K562 (cell line): Measurements from ENCODE around the gene HRH3. TPM values are rescaled to one million over a fixed set of nuclear protein-coding genes. Genes with fewer than 3 reads are reported as not detected.

Source experiments
- ATAC-seq: fragments of 200-7000 bp; cut with Tn5 transposase; 3 replicates; pipeline ENCODE4 v1.9.1; 2020; ENCODE audit warnings: moderate library complexity
- BruUV-seq: library from RNA; stranded (reverse); fragments of 400-500 nt; replicated peaks from 2 replicates; lab custom pipeline; 2021; lab: Mats Ljungman, UMichigan
- CTCF ChIA-PET: fragments of 300-600 bp; formaldehyde crosslinking; extraction: SDS; loops from one replicate; lab custom pipeline; 2021; ENCODE audit warnings: low intra/inter-chr PET ratio; lab: Yijun Ruan, JAX
- POLR2A ChIA-PET: fragments of 300-600, 350-650 bp; sonication (Branson Sonifier 250); formaldehyde crosslinking; extraction: SDS; loops from one replicate; lab custom pipeline; 2021; ENCODE audit warnings: antibody characterized with exemption, inconsistent platforms; lab: Yijun Ruan, JAX
- DNase-seq, 4 experiments: peaks; one replicate each; pipeline versions ENCODE4 v3.0.0 to v3.0.0-alpha.2; 2011 to 2018; ENCODE audit warnings: low spot score in 3 of 4, mixed read lengths in 3 of 4; ENCODE audit errors: extremely low read depth in 1 of 4
- FAIRE-seq: peaks from 2 replicates; lab custom pipeline; 2011; peaks lifted over from hg19 to GRCh38; lab: Jason Lieb, UNC
- H2AFZ ChIP-seq: 2 replicates; pipeline ENCODE4 v1.6.0; 2011; ENCODE audit warnings: low read depth, low read length, control low read depth, inconsistent platforms
- H3K27ac ChIP-seq: fragments of 200-600 bp; 3 replicates; pipeline ENCODE4 v1.8.0; 2011; ENCODE audit warnings: low read depth, mild to moderate bottlenecking, control low read depth, inconsistent platforms, low read length, moderate library complexity, mixed read lengths; ENCODE audit errors: extremely low read depth
- H3K27me3 ChIP-seq, 2 experiments: fragments of 300-600 bp in 1 of 2; 2 replicates in 1 of 2; 3 replicates in 1 of 2; pipeline versions ENCODE4 v1.6.0 to v1.8.0; 2011; ENCODE audit warnings: inconsistent platforms in 2 of 2, low read length in 2 of 2, mild to moderate bottlenecking in 1 of 2, mixed read lengths in 1 of 2, moderate library complexity in 1 of 2; ENCODE audit not compliant: control insufficient read depth in 2 of 2, insufficient read depth in 2 of 2
- H3K36me3 ChIP-seq: fragments of 300-600 bp; 3 replicates; pipeline ENCODE4 v1.8.0; 2011; ENCODE audit warnings: mild to moderate bottlenecking, low read length, inconsistent platforms; ENCODE audit not compliant: control insufficient read depth, insufficient read depth
- H3K4me1 ChIP-seq, 2 experiments: fragments of 200-600 bp in 1 of 2; replicated peaks in 1 of 2; 2 replicates in 1 of 2; 3 replicates in 1 of 2; pipeline versions ENCODE4 v1.5.1 to v1.8.0; 2011; ENCODE audit warnings: inconsistent platforms in 2 of 2, low read length in 2 of 2, mild to moderate bottlenecking in 1 of 2, mixed read lengths in 1 of 2, moderate library complexity in 1 of 2; ENCODE audit not compliant: control insufficient read depth in 2 of 2, insufficient read depth in 2 of 2
- H3K4me2 ChIP-seq: 2 replicates; pipeline ENCODE4 v1.6.1; 2011; ENCODE audit warnings: low read length, control low read depth, inconsistent platforms, mixed read lengths; ENCODE audit not compliant: insufficient read depth
- H3K4me3 ChIP-seq: fragments of 200-600 bp; sonication (generic), shearing (Covaris generic); 2 replicates; pipeline ENCODE4 v1.5.1; 2016; ENCODE audit warnings: control low read depth, inconsistent platforms
- H3K79me2 ChIP-seq: fragments of 200-600 bp; 3 replicates; pipeline ENCODE4 v1.8.0; 2011; ENCODE audit warnings: low read length, inconsistent platforms; ENCODE audit not compliant: control insufficient read depth, insufficient read depth
- H3K9ac ChIP-seq, 2 experiments: 2 replicates each; pipeline versions ENCODE4 v1.6.0 to v1.6.1; 2011; ENCODE audit warnings: low read depth in 2 of 2, low read length in 2 of 2, control low read depth in 1 of 2, inconsistent platforms in 1 of 2, mild to moderate bottlenecking in 1 of 2, mixed read lengths in 1 of 2; ENCODE audit not compliant: insufficient read depth in 1 of 2
- H3K9me1 ChIP-seq: one replicate; pipeline ENCODE4 v1.6.0; 2011; ENCODE audit warnings: inconsistent platforms, mild to moderate bottlenecking, low read length, moderate library complexity; ENCODE audit not compliant: control insufficient read depth, insufficient read depth
- H3K9me3 ChIP-seq: replicated peaks from 2 replicates; pipeline ENCODE4 v1.5.1; 2011; ENCODE audit warnings: low read depth, low read length, inconsistent platforms; ENCODE audit not compliant: control insufficient read depth, insufficient read depth
- H4K20me1 ChIP-seq: replicated peaks from 2 replicates; pipeline ENCODE4 v1.6.1; 2011; ENCODE audit warnings: low read length, inconsistent platforms, mixed read lengths; ENCODE audit not compliant: control insufficient read depth, insufficient read depth
- BDP1 ChIP-seq: IDR thresholded peaks from 3 replicates; pipeline ENCODE4 v1.6.1; 2011; ENCODE audit not compliant: insufficient read length, insufficient read depth
- CREBBP ChIP-seq: IDR thresholded peaks from one replicate; pipeline ENCODE4 v1.6.1; 2012; ENCODE audit warnings: low read depth, mild to moderate bottlenecking, control low read depth, inconsistent platforms, low read length
- ETV5 ChIP-seq: sonication (generic); formaldehyde crosslinking; IDR thresholded peaks from 2 replicates; pipeline ENCODE4 v1.4.0; 2020; ENCODE audit warnings: low read depth, mild to moderate bottlenecking, missing genetic modification reagents
- PML ChIP-seq: IDR thresholded peaks from 2 replicates; pipeline ENCODE4 v1.6.1; 2012; ENCODE audit warnings: low read length, inconsistent platforms
- WGBS: fragments of 100-300 bp; shearing (Covaris generic); methylation state at CpG from one replicate; pipeline ENCODE4 v1.1.6; 2016; ENCODE audit warnings: low coverage, mixed read lengths; ENCODE audit not compliant: insufficient coverage; ENCODE audit errors: missing lambda C conversion rate; 5-methylcytosine and 5-hydroxymethylcytosine counted together
- in situ Hi-C: fragments of 300-500 bp; cut with MboI; formaldehyde crosslinking; loops from 4 replicates; pipeline ENCODE4 v1.15.0; 2018; ENCODE audit warnings: inconsistent platforms, mixed read lengths
- intact Hi-C: fragments of 100-400 bp; cut with micrococcal nuclease; formaldehyde crosslinking; loops from 2 replicates; pipeline ENCODE4 v1.14.2; 2022
- polyA plus RNA-seq, 8 experiments: library from polyadenylated mRNA; depleted of rRNA in 4 of 8; stranded (reverse) in 5 of 8; unstranded in 3 of 8; fragments of >200 nt; fragmentation: Nextera tagmentation in 2 of 8; fragmentation: Illumina TruSeq in 1 of 8; extraction: Ambion mirVana in 2 of 8; extraction: Trizol in 1 of 8; gene quantifications; 2 replicates each; pipeline versions ENCODE4 v1.2.1 to v1.2.3, GENCODE V29; 2011 to 2014; ENCODE audit warnings: inconsistent platforms in 1 of 8, missing spikeins in 1 of 8
- total RNA-seq, 7 experiments: library from RNA; depleted of rRNA in 6 of 7; stranded (reverse); fragments of >200 nt in 6 of 7; fragmentation: Illumina TruSeq in 2 of 7; extraction: Trizol in 2 of 7; gene quantifications; 2 replicates each; pipeline versions ENCODE4 v1.2.1 to v1.2.3, GENCODE V29; 2011 to 2021; ENCODE audit warnings: low replicate concordance in 1 of 7
- TF ChIP-seq, protein P1 (sequence below), 3 experiments: fragments of 200-800 bp in 1 of 3; sonication (Bioruptor generic) in 1 of 3; sonication (generic) in 1 of 3; formaldehyde crosslinking in 1 of 3; IDR thresholded peaks; 2 replicates each; pipeline versions ENCODE4 v1.6.1 to v1.8.0; 2016 to 2022; ENCODE audit warnings: mild to moderate bottlenecking in 2 of 3, missing compliant biosample characterization in 2 of 3, missing genetic modification characterization in 2 of 3, missing genetic modification reagents in 1 of 3

HRH3 gene
- total and polyA plus RNA-seq, 9 of the 15 experiments (the other 6 are each of a cell fraction or from before 2014, with no cell fraction given), result not detected

DNA sequence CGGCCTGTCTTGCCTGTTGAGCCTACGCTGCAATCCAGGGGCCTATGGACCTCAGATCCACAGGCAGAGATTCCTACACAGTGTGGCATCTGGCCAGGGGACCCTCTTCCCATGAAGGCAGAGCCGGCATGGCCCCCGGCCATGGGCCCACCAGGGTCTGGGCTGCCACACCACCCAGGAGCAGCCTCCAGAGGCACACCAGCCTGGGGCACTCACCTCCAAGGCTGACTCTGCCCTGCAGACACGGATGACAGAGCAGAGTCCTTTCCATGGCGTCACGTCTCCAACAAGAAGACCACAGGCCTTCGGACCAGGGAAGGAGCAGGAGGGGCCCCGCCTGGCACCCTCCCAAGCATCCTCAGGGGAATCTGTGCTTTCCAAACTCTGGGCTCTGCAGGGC lies 3.5 kb upstream of the HRH3 start:
- peaks cover 0 to 62% of the 10 kb centered on the region in 2 experiments; a peak in 2 of 5 replicates for H3K4me1 ChIP-seq
- no peaks in the 10 kb centered on the region for H3K9me3 ChIP-seq
- FAIRE-seq (no peak), ATAC-seq (no peak), DNase-seq (no peak)
- no peaks in the 10 kb centered on the region for H3K36me3 ChIP-seq
- POLR2A ChIA-PET, result interaction anchor here (0.6 kb wide), 1 partner anchor 21 kb away, joined by 3 read pairs; no protein-coding TSS in a partner anchor
- no peak overlapping the region for H3K4me2 ChIP-seq
- TF ChIP-seq PML (no peak), ETV5 (no peak), BDP1 (no peak), CREBBP (no peak)
- TF ChIP-seq, protein P1, sequence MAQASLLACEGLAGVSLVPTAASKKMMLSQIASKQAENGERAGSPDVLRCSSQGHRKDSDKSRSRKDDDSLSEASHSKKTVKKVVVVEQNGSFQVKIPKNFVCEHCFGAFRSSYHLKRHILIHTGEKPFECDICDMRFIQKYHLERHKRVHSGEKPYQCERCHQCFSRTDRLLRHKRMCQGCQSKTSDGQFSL (CRISPR knock-in tag; IDR thresholded peaks at IDR 0.05), result no peak
- TF ChIP-seq, protein P1 (tag; IDR thresholded peaks at IDR 0.05), result no peak
- H3K27ac ChIP-seq, result no peak overlapping the region
- H4K20me1 ChIP-seq, result peaks cover 9% of the 10 kb centered on the region
- intact Hi-C loops (no loop called here), in situ Hi-C loops (no loop called here)
- under 1% methylated on average over 9 of the region's 9 CpGs for WGBS
- no peaks in the 10 kb centered on the region for H3K9me1 ChIP-seq
- H3K4me3 ChIP-seq, result no peak overlapping the region
- peaks cover 26 to 77% of the 10 kb centered on the region in 2 experiments; a peak in 4 of 5 replicates for H3K27me3 ChIP-seq
- no peak overlapping the region for H3K9ac ChIP-seq
- no peak overlapping the region for H2AFZ ChIP-seq
- CTCF ChIA-PET, result no interaction called here
- no peaks in the 10 kb centered on the region for H3K79me2 ChIP-seq
- no TSS peak for BruUV-seq
